HG03439 (cell line): Measurements from ENCODE around the gene PRSS38.

Experiments used
- ATAC-seq: cut with Tn5 transposase; IDR thresholded peaks from one replicate; pipeline ENCODE4 v1.9.1; 2021; ENCODE audit warnings: mild to moderate bottlenecking, moderate library complexity; ENCODE audit not compliant: unreplicated experiment

Gene PRSS38

DNA sequence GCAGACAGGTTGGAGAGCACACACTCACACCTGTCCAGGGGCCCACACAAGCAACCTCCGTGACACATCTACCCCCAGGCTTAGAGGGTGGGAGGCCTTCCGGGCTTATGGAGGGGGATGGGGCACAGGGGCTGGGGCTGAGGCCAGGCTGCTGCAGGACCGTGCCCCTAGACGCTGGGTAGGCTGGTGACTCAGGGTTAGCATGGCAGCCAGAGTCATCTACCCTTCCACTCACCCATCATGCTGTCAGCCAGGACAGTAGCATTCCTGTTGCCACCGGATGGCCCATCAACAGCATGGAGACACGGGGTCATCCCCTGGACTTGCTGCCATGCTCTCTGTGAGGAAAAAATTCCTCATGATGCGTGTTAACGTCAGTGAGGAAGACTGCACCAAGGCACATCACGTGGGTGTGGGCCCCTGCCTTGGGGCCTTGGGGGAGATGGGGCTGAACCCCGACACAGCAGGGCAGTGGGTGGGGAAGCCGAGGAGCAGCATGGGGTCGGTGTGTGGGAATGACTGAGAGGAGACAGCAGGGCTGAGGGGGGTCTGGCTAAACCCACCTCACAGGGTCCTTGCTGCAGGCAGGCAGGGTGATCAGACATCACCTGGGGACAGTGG, 79.5 kb downstream of the PRSS38 start:
- ATAC-seq = no peak
